ENCODE results near the gene DPT. TPM values are rescaled to one million over a fixed set of nuclear protein-coding genes. Genes with fewer than 3 reads are reported as not detected.

Gene DPT
- total RNA-seq, 1 experiment from 2014 or later: not detected

GRCh38 chr1:168775366-168775765 lies 46.4 kb upstream of the DPT start:
- BruUV-seq (replicated peaks): no TSS peak
- DNase-seq (ENCODE audit: low read depth, low spot score) (no peak), ATAC-seq (no peak)
- intact Hi-C loops (cut with micrococcal nuclease): no loop called here
- Histone ChIP-seq H3K27ac (ENCODE audit: low read depth, low read length) (no peak overlapping the region), H3K27me3 (ENCODE audit: insufficient read depth, low read length) (no peaks in the 10 kb centered on the region), H3K79me2 (ENCODE audit: insufficient read depth, low read length) (no peaks in the 10 kb centered on the region), H3K36me3 (ENCODE audit: control insufficient read depth in 1 of 2, insufficient read depth in 2 of 2, low read length in 2 of 2) (no peaks in the 10 kb centered on the region), H3K9ac (ENCODE audit: low read length) (no peak overlapping the region), H3K4me1 (ENCODE audit: control insufficient read depth in 1 of 2, insufficient read depth in 2 of 2, low read length in 2 of 2) (no peaks in the 10 kb centered on the region), H4K20me1 (ENCODE audit: insufficient read depth) (no peaks in the 10 kb centered on the region), H3K9me2 (ENCODE audit: insufficient read depth) (no peaks in the 10 kb centered on the region), H3K9me3 (ENCODE audit: control insufficient read depth in 1 of 2, insufficient read depth in 1 of 2, low read depth in 1 of 2, low read length in 2 of 2) (no peaks in the 10 kb centered on the region), H2AFZ (ENCODE audit: low read depth, low read length, poor library complexity, severe bottlenecking) (no peak overlapping the region), H3K4me2 (ENCODE audit: low read length) (no peak overlapping the region), H3K4me3 (replicated peaks in 1 of 2; ENCODE audit: low read depth in 1 of 2, low read length in 2 of 2) (no peak overlapping the region)
- POLR2A ChIA-PET: no interaction called here
- TF ChIP-seq CTCF (IDR thresholded peaks at IDR 0.05 in 2 of 3, conservative IDR thresholded peaks at IDR 0.05 in 1 of 3; ENCODE audit: borderline replicate concordance in 1 of 3, insufficient read depth in 1 of 3, low read depth in 2 of 3, low read length in 2 of 3) (no peak), EGR1 (IDR thresholded peaks at IDR 0.05; ENCODE audit: low read depth) (no peak)
- CTCF ChIA-PET: no interaction called here
- RAD21 ChIA-PET (ENCODE audit: low non-redundant PET in 1 of 2, low total read pairs in 2 of 2, uncharacterized antibody in 2 of 2, unreplicated experiment in 2 of 2): no interaction called here

GRCh38 chr1:168774241-168774640 lies 45.2 kb upstream of the DPT start:
- Histone ChIP-seq H2AFZ (ENCODE audit: low read depth, low read length, poor library complexity, severe bottlenecking) (no peak overlapping the region), H3K27me3 (ENCODE audit: insufficient read depth, low read length) (no peaks in the 10 kb centered on the region), H3K4me1 (ENCODE audit: control insufficient read depth in 1 of 2, insufficient read depth in 2 of 2, low read length in 2 of 2) (no peaks in the 10 kb centered on the region), H3K79me2 (ENCODE audit: insufficient read depth, low read length) (no peaks in the 10 kb centered on the region), H3K4me3 (replicated peaks in 1 of 2; ENCODE audit: low read depth in 1 of 2, low read length in 2 of 2) (no peak overlapping the region), H3K4me2 (ENCODE audit: low read length) (no peak overlapping the region), H3K9me2 (ENCODE audit: insufficient read depth) (no peaks in the 10 kb centered on the region), H3K27ac (ENCODE audit: low read depth, low read length) (no peak overlapping the region), H3K9ac (ENCODE audit: low read length) (no peak overlapping the region), H3K9me3 (ENCODE audit: control insufficient read depth in 1 of 2, insufficient read depth in 1 of 2, low read depth in 1 of 2, low read length in 2 of 2) (no peaks in the 10 kb centered on the region), H3K36me3 (ENCODE audit: control insufficient read depth in 1 of 2, insufficient read depth in 2 of 2, low read length in 2 of 2) (no peaks in the 10 kb centered on the region), H4K20me1 (ENCODE audit: insufficient read depth) (no peaks in the 10 kb centered on the region)
- CTCF ChIA-PET: no interaction called here
- DNase-seq (ENCODE audit: low read depth, low spot score) (no peak), ATAC-seq (no peak)
- intact Hi-C loops (cut with micrococcal nuclease): no loop called here
- no TSS peak for BruUV-seq (replicated peaks)
- POLR2A ChIA-PET: no interaction called here
- RAD21 ChIA-PET (ENCODE audit: low non-redundant PET in 1 of 2, low total read pairs in 2 of 2, uncharacterized antibody in 2 of 2, unreplicated experiment in 2 of 2): no interaction called here
- TF ChIP-seq POLR2A (IDR thresholded peaks at IDR 0.05; ENCODE audit: borderline replicate concordance, extremely low read depth, insufficient read depth, insufficient read length) (no peak), FOSL1 (IDR thresholded peaks at IDR 0.05; ENCODE audit: low read depth) (no peak), EZH2phosphoT487 (IDR thresholded peaks at IDR 0.05; ENCODE audit: borderline replicate concordance) (no peak), EGR1 (IDR thresholded peaks at IDR 0.05; ENCODE audit: low read depth) (no peak), ATF3 (IDR thresholded peaks at IDR 0.05) (no peak), POLR2AphosphoS5 (IDR thresholded peaks at IDR 0.05; ENCODE audit: low read depth, low read length) (no peak), CBX3 (IDR thresholded peaks at IDR 0.05; ENCODE audit: low read depth) (no peak), REST (IDR thresholded peaks at IDR 0.05; ENCODE audit: low read depth) (no peak), ZBTB33 (IDR thresholded peaks at IDR 0.05; ENCODE audit: extremely low read depth, insufficient replicate concordance, low read length) (no peak), MAX (IDR thresholded peaks at IDR 0.05) (no peak)

All from HCT116 (cell line).